SK-N-SH treated with all-trans-retinoic acid at 6 μM for 48 hours (cell line): ENCODE measurements around the gene SH3PXD2A.
A peak's percentile ranks its signal among the peaks of the same experiment; 100 is the strongest.

Experiments
- ARNTL ChIP-seq: fragments of 450-650 bp; formaldehyde crosslinking; IDR thresholded peaks from 2 replicates; pipeline ENCODE4 v1.5.0; 2020; ENCODE audit warnings: low read depth, mild to moderate bottlenecking, moderate library complexity, borderline replicate concordance
- CSDC2 ChIP-seq: fragments of 250-450 bp; sonication (Bioruptor Pico); IDR thresholded peaks from 2 replicates; pipeline ENCODE4 v1.5.0; 2020; ENCODE audit warnings: mild to moderate bottlenecking, moderate library complexity
- GLIS3 ChIP-seq: fragments of 250-450 bp; sonication (Bioruptor Pico); IDR thresholded peaks from 2 replicates; pipeline ENCODE4 v1.5.0; 2020; ENCODE audit warnings: mild to moderate bottlenecking, moderate library complexity
- ISL1 ChIP-seq: fragments of 250-450 bp; sonication (Bioruptor Pico); IDR thresholded peaks from 2 replicates; pipeline ENCODE4 v2.1.2; 2022; ENCODE audit warnings: mild to moderate bottlenecking, moderate library complexity
- OSR1 ChIP-seq: fragments of 250-450 bp; sonication (Bioruptor Pico); IDR thresholded peaks from 2 replicates; pipeline ENCODE4 v1.8.0; 2022; ENCODE audit warnings: moderate library complexity, mild to moderate bottlenecking, inconsistent platforms
- PPARA ChIP-seq: fragments of 250-450 bp; sonication (Bioruptor Pico); IDR thresholded peaks from 2 replicates; pipeline ENCODE4 v1.5.0; 2020; ENCODE audit warnings: mild to moderate bottlenecking, borderline replicate concordance
- SNAI2 ChIP-seq: fragments of 250-450 bp; sonication (Bioruptor Pico); IDR thresholded peaks from 2 replicates; pipeline ENCODE4 v1.5.0; 2020; ENCODE audit warnings: mild to moderate bottlenecking, moderate library complexity
- ZFP30 ChIP-seq: fragments of 450-650 bp; formaldehyde crosslinking; IDR thresholded peaks from 2 replicates; pipeline ENCODE4 v1.5.0; 2022; ENCODE audit warnings: mild to moderate bottlenecking, moderate library complexity
- ZNF70 ChIP-seq: fragments of 450-650 bp; formaldehyde crosslinking; IDR thresholded peaks from 2 replicates; pipeline ENCODE4 v1.5.0; 2020; ENCODE audit warnings: mild to moderate bottlenecking, moderate library complexity
- ZNF8 ChIP-seq: fragments of 450-650 bp; formaldehyde crosslinking; IDR thresholded peaks from 2 replicates; pipeline ENCODE4 v1.5.0; 2020; ENCODE audit warnings: mild to moderate bottlenecking, moderate library complexity
- TF ChIP-seq, protein P1 (sequence below): fragments of 250-450 bp; sonication (Bioruptor Pico); IDR thresholded peaks from 2 replicates; pipeline ENCODE4 v1.8.0; 2020; ENCODE audit warnings: mild to moderate bottlenecking, moderate library complexity, borderline replicate concordance
- TF ChIP-seq, protein P2 (sequence below): fragments of 250-450 bp; sonication (Bioruptor Pico); IDR thresholded peaks from 2 replicates; pipeline ENCODE4 v1.5.1; 2020; ENCODE audit warnings: low read depth, mild to moderate bottlenecking, moderate library complexity
- TF ChIP-seq, protein P3 (sequence below): fragments of 250-450 bp; sonication (Bioruptor Pico); IDR thresholded peaks from 2 replicates; pipeline ENCODE4 v1.5.1; 2021; ENCODE audit warnings: mild to moderate bottlenecking, moderate library complexity
- TF ChIP-seq, protein P4 (sequence below): fragments of 250-450 bp; sonication (Bioruptor Pico); IDR thresholded peaks from 2 replicates; pipeline ENCODE4 v1.5.0; 2020; ENCODE audit warnings: mild to moderate bottlenecking, moderate library complexity

DNA sequence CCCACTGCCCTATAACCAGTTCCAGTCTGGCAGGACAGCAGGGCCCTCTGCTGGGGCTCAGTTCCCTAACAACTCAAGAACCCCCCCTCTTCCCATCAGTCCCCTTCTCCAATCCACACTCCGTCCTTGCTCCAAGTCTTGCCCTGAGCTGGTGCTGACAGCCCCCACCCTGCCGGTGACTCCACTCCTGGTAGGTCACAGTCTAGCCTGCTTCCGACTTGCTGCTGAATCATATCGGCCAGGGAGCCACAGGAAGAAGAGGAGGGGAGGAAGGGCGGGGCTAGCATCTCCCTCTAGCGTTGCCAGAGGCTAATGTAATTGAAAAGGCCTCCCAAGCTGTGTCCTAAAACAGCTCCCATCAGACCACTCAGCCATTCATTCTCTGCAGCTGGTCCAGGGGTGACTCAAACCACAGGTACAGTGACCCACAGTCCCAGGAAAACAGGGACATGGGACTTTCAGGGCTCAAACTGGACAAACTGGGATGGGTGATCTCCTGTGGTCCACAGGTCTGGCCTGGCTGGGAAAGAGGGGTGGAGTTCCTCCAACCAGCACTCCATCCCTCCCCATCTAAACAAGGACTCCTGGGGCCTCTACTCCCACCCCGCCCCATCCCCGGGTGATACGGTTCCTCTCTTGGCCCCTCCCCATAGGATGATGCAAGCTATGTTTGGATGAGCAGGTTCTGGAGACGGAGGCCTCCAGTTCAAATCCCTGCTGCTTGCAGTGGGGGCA is 158.8 kb downstream of the SH3PXD2A start:
- TF ChIP-seq ARNTL (CRISPR knock-in tag) (no peak), GLIS3 (no peak), PPARA (CRISPR knock-in tag) (no peak), ZFP30 (CRISPR knock-in tag) (no peak), ISL1 (CRISPR knock-in tag) (no peak), CSDC2 (CRISPR knock-in tag) (no peak), ZNF70 (peak; percentile 78), SNAI2 (no peak), ZNF8 (CRISPR knock-in tag) (no peak; the same call in 1 of the 2 replicates), OSR1 (CRISPR knock-in tag) (no peak)
- TF ChIP-seq, protein P1, sequence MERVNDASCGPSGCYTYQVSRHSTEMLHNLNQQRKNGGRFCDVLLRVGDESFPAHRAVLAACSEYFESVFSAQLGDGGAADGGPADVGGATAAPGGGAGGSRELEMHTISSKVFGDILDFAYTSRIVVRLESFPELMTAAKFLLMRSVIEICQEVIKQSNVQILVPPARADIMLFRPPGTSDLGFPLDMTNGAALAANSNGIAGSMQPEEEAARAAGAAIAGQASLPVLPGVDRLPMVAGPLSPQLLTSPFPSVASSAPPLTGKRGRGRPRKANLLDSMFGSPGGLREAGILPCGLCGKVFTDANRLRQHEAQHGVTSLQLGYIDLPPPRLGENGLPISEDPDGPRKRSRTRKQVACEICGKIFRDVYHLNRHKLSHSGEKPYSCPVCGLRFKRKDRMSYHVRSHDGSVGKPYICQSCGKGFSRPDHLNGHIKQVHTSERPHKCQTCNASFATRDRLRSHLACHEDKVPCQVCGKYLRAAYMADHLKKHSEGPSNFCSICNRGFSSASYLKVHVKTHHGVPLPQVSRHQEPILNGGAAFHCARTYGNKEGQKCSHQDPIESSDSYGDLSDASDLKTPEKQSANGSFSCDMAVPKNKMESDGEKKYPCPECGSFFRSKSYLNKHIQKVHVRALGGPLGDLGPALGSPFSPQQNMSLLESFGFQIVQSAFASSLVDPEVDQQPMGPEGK, result no peak
- TF ChIP-seq, protein P2, sequence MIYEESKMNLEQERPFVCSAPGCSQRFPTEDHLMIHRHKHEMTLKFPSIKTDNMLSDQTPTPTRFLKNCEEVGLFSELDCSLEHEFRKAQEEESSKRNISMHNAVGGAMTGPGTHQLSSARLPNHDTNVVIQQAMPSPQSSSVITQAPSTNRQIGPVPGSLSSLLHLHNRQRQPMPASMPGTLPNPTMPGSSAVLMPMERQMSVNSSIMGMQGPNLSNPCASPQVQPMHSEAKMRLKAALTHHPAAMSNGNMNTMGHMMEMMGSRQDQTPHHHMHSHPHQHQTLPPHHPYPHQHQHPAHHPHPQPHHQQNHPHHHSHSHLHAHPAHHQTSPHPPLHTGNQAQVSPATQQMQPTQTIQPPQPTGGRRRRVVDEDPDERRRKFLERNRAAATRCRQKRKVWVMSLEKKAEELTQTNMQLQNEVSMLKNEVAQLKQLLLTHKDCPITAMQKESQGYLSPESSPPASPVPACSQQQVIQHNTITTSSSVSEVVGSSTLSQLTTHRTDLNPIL (CRISPR knock-in tag), result no peak
- TF ChIP-seq, protein P3, sequence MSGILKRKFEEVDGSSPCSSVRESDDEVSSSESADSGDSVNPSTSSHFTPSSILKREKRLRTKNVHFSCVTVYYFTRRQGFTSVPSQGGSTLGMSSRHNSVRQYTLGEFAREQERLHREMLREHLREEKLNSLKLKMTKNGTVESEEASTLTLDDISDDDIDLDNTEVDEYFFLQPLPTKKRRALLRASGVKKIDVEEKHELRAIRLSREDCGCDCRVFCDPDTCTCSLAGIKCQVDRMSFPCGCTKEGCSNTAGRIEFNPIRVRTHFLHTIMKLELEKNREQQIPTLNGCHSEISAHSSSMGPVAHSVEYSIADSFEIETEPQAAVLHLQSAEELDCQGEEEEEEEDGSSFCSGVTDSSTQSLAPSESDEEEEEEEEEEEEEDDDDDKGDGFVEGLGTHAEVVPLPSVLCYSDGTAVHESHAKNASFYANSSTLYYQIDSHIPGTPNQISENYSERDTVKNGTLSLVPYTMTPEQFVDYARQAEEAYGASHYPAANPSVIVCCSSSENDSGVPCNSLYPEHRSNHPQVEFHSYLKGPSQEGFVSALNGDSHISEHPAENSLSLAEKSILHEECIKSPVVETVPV, result no peak
- TF ChIP-seq, protein P4, sequence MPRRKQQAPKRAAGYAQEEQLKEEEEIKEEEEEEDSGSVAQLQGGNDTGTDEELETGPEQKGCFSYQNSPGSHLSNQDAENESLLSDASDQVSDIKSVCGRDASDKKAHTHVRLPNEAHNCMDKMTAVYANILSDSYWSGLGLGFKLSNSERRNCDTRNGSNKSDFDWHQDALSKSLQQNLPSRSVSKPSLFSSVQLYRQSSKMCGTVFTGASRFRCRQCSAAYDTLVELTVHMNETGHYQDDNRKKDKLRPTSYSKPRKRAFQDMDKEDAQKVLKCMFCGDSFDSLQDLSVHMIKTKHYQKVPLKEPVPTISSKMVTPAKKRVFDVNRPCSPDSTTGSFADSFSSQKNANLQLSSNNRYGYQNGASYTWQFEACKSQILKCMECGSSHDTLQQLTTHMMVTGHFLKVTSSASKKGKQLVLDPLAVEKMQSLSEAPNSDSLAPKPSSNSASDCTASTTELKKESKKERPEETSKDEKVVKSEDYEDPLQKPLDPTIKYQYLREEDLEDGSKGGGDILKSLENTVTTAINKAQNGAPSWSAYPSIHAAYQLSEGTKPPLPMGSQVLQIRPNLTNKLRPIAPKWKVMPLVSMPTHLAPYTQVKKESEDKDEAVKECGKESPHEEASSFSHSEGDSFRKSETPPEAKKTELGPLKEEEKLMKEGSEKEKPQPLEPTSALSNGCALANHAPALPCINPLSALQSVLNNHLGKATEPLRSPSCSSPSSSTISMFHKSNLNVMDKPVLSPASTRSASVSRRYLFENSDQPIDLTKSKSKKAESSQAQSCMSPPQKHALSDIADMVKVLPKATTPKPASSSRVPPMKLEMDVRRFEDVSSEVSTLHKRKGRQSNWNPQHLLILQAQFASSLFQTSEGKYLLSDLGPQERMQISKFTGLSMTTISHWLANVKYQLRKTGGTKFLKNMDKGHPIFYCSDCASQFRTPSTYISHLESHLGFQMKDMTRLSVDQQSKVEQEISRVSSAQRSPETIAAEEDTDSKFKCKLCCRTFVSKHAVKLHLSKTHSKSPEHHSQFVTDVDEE (CRISPR knock-in tag), result no peak
